PC-3 (cell line): ENCODE data around the gene ETV6.

Experiments used
- EZH2 ChIP-seq: fragments of 300-600 bp; sonication (generic); IDR thresholded peaks from one replicate; pipeline ENCODE4 v1.6.1; 2017; ENCODE audit warnings: antibody characterized with exemption, mild to moderate bottlenecking, low read length; ENCODE audit not compliant: unreplicated experiment
- TF ChIP-seq, protein P1 (sequence below): fragments of 300-600 bp; sonication (generic); conservative IDR thresholded peaks from 2 replicates; pipeline ENCODE4 v1.5.1; 2017; ENCODE audit warnings: antibody characterized with exemption, low read depth, mild to moderate bottlenecking, low read length

DNA sequence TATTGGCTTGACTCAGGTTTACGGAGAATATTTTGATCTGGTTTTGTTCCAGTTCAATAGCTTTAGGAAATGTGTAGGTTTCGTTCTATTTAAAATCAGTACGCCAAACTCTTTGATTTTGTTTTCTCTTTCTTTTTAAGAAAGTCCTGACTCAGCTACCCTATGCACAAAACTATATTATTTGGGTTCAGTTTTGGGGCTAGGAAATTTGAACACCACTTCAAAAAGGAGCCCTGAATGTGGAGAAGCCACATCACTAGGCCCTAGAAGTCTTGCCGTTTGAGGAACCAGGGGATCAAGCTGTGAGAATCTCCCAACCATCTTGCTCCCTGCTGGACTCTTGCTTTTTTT is 253.0 kb downstream of the ETV6 start:
- no peak for TF ChIP-seq EZH2
- TF ChIP-seq, protein P1, sequence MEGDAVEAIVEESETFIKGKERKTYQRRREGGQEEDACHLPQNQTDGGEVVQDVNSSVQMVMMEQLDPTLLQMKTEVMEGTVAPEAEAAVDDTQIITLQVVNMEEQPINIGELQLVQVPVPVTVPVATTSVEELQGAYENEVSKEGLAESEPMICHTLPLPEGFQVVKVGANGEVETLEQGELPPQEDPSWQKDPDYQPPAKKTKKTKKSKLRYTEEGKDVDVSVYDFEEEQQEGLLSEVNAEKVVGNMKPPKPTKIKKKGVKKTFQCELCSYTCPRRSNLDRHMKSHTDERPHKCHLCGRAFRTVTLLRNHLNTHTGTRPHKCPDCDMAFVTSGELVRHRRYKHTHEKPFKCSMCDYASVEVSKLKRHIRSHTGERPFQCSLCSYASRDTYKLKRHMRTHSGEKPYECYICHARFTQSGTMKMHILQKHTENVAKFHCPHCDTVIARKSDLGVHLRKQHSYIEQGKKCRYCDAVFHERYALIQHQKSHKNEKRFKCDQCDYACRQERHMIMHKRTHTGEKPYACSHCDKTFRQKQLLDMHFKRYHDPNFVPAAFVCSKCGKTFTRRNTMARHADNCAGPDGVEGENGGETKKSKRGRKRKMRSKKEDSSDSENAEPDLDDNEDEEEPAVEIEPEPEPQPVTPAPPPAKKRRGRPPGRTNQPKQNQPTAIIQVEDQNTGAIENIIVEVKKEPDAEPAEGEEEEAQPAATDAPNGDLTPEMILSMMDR, result no peak
